OCI-LY3 (cell line): ENCODE results near the gene TIPIN.

Experiments
- EZH2phosphoT487 ChIP-seq: fragments of 200-600 bp; shearing (Covaris generic); IDR thresholded peaks from 2 replicates; pipeline ENCODE4 v1.6.1; 2018; ENCODE audit warnings: antibody characterized with exemption, mixed run types, low read depth
- TF ChIP-seq, protein P1 (sequence below): fragments of 200-600, 300-600 bp; sonication (generic); IDR thresholded peaks from 2 replicates; pipeline ENCODE4 v1.5.1; 2014; ENCODE audit warnings: antibody characterized with exemption, low read length, low read depth

- TF ChIP-seq, protein P1, sequence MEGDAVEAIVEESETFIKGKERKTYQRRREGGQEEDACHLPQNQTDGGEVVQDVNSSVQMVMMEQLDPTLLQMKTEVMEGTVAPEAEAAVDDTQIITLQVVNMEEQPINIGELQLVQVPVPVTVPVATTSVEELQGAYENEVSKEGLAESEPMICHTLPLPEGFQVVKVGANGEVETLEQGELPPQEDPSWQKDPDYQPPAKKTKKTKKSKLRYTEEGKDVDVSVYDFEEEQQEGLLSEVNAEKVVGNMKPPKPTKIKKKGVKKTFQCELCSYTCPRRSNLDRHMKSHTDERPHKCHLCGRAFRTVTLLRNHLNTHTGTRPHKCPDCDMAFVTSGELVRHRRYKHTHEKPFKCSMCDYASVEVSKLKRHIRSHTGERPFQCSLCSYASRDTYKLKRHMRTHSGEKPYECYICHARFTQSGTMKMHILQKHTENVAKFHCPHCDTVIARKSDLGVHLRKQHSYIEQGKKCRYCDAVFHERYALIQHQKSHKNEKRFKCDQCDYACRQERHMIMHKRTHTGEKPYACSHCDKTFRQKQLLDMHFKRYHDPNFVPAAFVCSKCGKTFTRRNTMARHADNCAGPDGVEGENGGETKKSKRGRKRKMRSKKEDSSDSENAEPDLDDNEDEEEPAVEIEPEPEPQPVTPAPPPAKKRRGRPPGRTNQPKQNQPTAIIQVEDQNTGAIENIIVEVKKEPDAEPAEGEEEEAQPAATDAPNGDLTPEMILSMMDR: no peak
- no peak for TF ChIP-seq EZH2phosphoT487
Observed at GRCh38 chr15:66401130-66402021, 44.9 kb upstream of the TIPIN start.
